Muscle layer of colon (tissue), 2 donors: Measurements from ENCODE around the gene IMMP2L.

Experiments used
- H3K27ac ChIP-seq: one replicate; pipeline ENCODE4 v1.7.0; 2013; ENCODE audit warnings: low read depth, mild to moderate bottlenecking, low read length, moderate library complexity
- H3K27me3 ChIP-seq, 2 donors: one replicate each; pipeline ENCODE4 v1.7.0; 2013; ENCODE audit warnings: low read length in 2 of 2, mild to moderate bottlenecking in 2 of 2; ENCODE audit not compliant: insufficient read depth in 2 of 2, control insufficient read depth in 1 of 2
- H3K36me3 ChIP-seq: one replicate; pipeline ENCODE4 v1.7.0; 2013; ENCODE audit warnings: mild to moderate bottlenecking, low read length; ENCODE audit not compliant: insufficient read depth
- H3K4me1 ChIP-seq: one replicate; pipeline ENCODE4 v1.7.0; 2013; ENCODE audit warnings: mild to moderate bottlenecking, low read length; ENCODE audit not compliant: insufficient read depth
- H3K4me3 ChIP-seq, 2 donors: one replicate each; pipeline ENCODE4 v1.7.0; 2013; ENCODE audit warnings: low read length in 2 of 2, low read depth in 1 of 2, mild to moderate bottlenecking in 1 of 2, moderate library complexity in 1 of 2
- H3K9ac ChIP-seq: one replicate; pipeline ENCODE4 v1.7.0; 2013; ENCODE audit warnings: low read length
- H3K9me3 ChIP-seq: one replicate; pipeline ENCODE4 v1.7.0; 2013; ENCODE audit warnings: mild to moderate bottlenecking, low read length
- donor health status: abdominal sarcoma.
- donor health status: Adenocarcinoma of cecum.

The IMMP2L gene

GRCh38 chr7:111107579-111107978 is 454.7 kb downstream of the IMMP2L start:
- Histone ChIP-seq H3K9me3 (no peaks in the 10 kb centered on the region), H3K27ac (no peak overlapping the region), H3K27me3 (no peaks in the 10 kb centered on the region), H3K4me3 (no peak overlapping the region), H3K9ac (no peak overlapping the region), H3K36me3 (no peaks in the 10 kb centered on the region), H3K4me1 (no peaks in the 10 kb centered on the region)

GRCh38 chr7:111105269-111105668 is 457.0 kb downstream of the IMMP2L start:
- no peaks in the 10 kb centered on the region for H3K36me3 ChIP-seq
- no peaks in the 10 kb centered on the region for H3K9me3 ChIP-seq
- no peaks in the 10 kb centered on the region for H3K27me3 ChIP-seq
- no peak overlapping the region for H3K27ac ChIP-seq
- H3K4me3 ChIP-seq = no peak overlapping the region
- H3K4me1 ChIP-seq = no peaks in the 10 kb centered on the region
- H3K9ac ChIP-seq = no peak overlapping the region

GRCh38 chr7:111104710-111105109 is 457.6 kb downstream of the IMMP2L start:
- Histone ChIP-seq H3K4me1 (no peaks in the 10 kb centered on the region), H3K9ac (no peak overlapping the region), H3K27me3 (no peaks in the 10 kb centered on the region)

GRCh38 chr7:111103678-111104274 is 458.5 kb downstream of the IMMP2L start:
- Histone ChIP-seq H3K36me3 (no peaks in the 10 kb centered on the region), H3K9ac (no peak overlapping the region), H3K4me1 (no peaks in the 10 kb centered on the region), H3K27ac (no peak overlapping the region), H3K9me3 (no peaks in the 10 kb centered on the region), H3K27me3 (no peaks in the 10 kb centered on the region), H3K4me3 (no peak overlapping the region)

More at GRCh38 chr7:111104710-111105109, 457.6 kb downstream of the IMMP2L start:
- no peak overlapping the region for H3K4me3 ChIP-seq
- H3K9me3 ChIP-seq = no peaks in the 10 kb centered on the region
- H3K36me3 ChIP-seq = no peaks in the 10 kb centered on the region
- no peak overlapping the region for H3K27ac ChIP-seq

GRCh38 chr7:111103136-111103535 is 459.2 kb downstream of the IMMP2L start:
- Histone ChIP-seq H3K27me3 (no peaks in the 10 kb centered on the region), H3K27ac (no peak overlapping the region), H3K9ac (no peak overlapping the region), H3K9me3 (no peaks in the 10 kb centered on the region), H3K4me1 (no peaks in the 10 kb centered on the region), H3K4me3 (no peak overlapping the region), H3K36me3 (no peaks in the 10 kb centered on the region)

GRCh38 chr7:111101856-111102646 is 460.2 kb downstream of the IMMP2L start:
- H3K27me3 ChIP-seq = no peaks in the 10 kb centered on the region
- H3K27ac ChIP-seq = no peak overlapping the region
- no peaks in the 10 kb centered on the region for H3K36me3 ChIP-seq
- H3K4me3 ChIP-seq = no peak overlapping the region
- H3K9ac ChIP-seq = no peak overlapping the region
- H3K4me1 ChIP-seq = no peaks in the 10 kb centered on the region
- no peaks in the 10 kb centered on the region for H3K9me3 ChIP-seq

- Histone ChIP-seq H3K27me3 (no peaks in the 10 kb centered on the region), H3K9me3 (no peaks in the 10 kb centered on the region), H3K27ac (no peak overlapping the region), H3K36me3 (no peaks in the 10 kb centered on the region), H3K4me1 (no peaks in the 10 kb centered on the region), H3K4me3 (no peak overlapping the region), H3K9ac (no peak overlapping the region)
Measured at GRCh38 chr7:111098926-111099250, 463.4 kb downstream of the IMMP2L start.

- Histone ChIP-seq H3K27ac (no peak overlapping the region), H3K9me3 (no peaks in the 10 kb centered on the region), H3K4me1 (peaks cover 4% of the 10 kb centered on the region), H3K27me3 (no peaks in the 10 kb centered on the region), H3K36me3 (no peaks in the 10 kb centered on the region), H3K4me3 (no peak overlapping the region), H3K9ac (no peak overlapping the region)
Measured at GRCh38 chr7:111098011-111098925, 464.0 kb downstream of the IMMP2L start.

- H3K9me3 ChIP-seq = no peaks in the 10 kb centered on the region
- peaks cover 16% of the 10 kb centered on the region for H3K4me1 ChIP-seq
- H3K27me3 ChIP-seq = no peaks in the 10 kb centered on the region
- no peak overlapping the region for H3K27ac ChIP-seq
- no peak overlapping the region for H3K4me3 ChIP-seq
- no peak overlapping the region for H3K9ac ChIP-seq
- H3K36me3 ChIP-seq = no peaks in the 10 kb centered on the region
Measured at GRCh38 chr7:111096997-111097396, 465.3 kb downstream of the IMMP2L start.

- Histone ChIP-seq H3K4me3 (no peak overlapping the region), H3K9me3 (no peaks in the 10 kb centered on the region), H3K27me3 (no peaks in the 10 kb centered on the region), H3K36me3 (no peaks in the 10 kb centered on the region), H3K9ac (no peak overlapping the region), H3K27ac (no peak overlapping the region), H3K4me1 (peaks cover 26% of the 10 kb centered on the region)
Measured at GRCh38 chr7:111094419-111094818, 467.9 kb downstream of the IMMP2L start.

- no peak overlapping the region for H3K4me3 ChIP-seq
- no peak overlapping the region for H3K27ac ChIP-seq
- H3K27me3 ChIP-seq = no peaks in the 10 kb centered on the region
- H3K9me3 ChIP-seq = no peaks in the 10 kb centered on the region
- peaks cover 26% of the 10 kb centered on the region for H3K4me1 ChIP-seq
- no peaks in the 10 kb centered on the region for H3K36me3 ChIP-seq
- H3K9ac ChIP-seq = no peak overlapping the region
Measured at GRCh38 chr7:111093496-111093895, 468.8 kb downstream of the IMMP2L start.
